Activated CD4-positive, CD25-positive, alpha-beta regulatory T cell treated with anti-CD3 and anti-CD28 coated beads, Interleukin-2, amount 50 U/mL, for 72 hours (primary cell): ENCODE measurements around the gene ANO4.
"Not testable (repeated sequence)": the region's sequence is repeated elsewhere in the genome, so short reads cannot be mapped to it uniquely, and the experiment has no call there.

Source experiments
- DNase-seq: peaks from one replicate; pipeline ENCODE4 v3.0.0; 2021

ANO4 gene

DNA sequence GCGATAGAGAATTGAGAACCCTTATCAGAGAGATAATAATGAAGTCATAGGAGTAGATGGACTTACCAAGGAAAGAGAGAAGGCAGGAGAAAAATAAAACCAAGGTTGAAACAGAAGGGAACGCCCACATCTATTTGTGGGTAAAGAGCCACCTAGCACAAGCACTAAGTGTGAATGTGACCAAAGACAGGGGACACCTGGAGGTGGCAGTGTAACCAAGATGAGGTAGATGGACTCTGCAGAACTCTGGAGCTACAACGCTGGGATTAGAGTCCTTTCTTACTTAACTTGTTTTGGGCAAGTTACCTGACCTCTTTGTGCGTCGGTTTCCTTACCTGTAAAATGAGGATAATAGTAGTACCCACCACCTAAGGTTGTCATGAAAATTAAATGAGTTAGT lies 313.6 kb downstream of the ANO4 start:
- no peak for DNase-seq

- no peak for DNase-seq
Observed at GRCh38 chr12:101110866-101111265, 316.3 kb downstream of the ANO4 start.

DNA sequence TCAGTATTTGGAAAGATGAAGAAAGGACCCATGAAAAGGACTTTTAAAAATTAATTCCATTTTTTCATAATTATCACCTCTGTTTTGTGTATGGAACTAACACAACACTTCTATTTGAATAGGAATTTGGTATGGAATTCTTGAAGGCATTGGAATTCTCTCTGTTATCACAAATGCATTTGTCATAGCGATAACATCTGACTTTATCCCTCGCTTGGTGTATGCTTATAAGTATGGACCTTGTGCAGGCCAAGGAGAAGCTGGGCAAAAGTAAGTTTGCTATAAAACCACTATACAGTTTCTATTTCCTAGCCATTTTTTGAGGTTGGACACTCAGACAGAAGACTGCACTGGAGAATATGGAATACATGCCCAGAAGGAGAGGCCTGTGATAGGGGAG lies 316.9 kb downstream of the ANO4 start:
- DNase-seq, result no peak

DNA sequence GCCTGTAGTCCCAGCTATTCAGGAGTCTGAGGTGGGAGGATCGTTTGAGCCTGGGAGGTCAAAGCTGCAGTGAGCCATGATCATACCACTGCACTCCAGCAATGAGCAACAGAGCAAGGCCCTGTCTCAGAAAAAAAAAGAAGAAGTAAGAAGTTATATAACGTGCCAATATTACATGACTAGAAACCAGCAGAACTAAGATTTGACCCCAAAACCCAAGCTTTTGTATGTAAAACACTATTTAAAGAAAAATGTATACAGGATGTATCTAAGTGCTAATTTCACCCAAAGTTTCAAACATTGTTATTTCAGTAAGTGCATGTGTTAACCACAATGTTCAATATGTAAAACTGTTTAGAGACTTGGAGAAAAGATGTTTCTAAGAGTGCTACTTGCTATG lies 320.8 kb downstream of the ANO4 start:
- DNase-seq, result no peak

- DNase-seq, result no peak
Observed at GRCh38 chr12:101116911-101117310, 322.3 kb downstream of the ANO4 start.

- DNase-seq, result no peak
Observed at GRCh38 chr12:101117842-101118241, 323.3 kb downstream of the ANO4 start.

GRCh38 chr12:101127521-101128219 lies 333.1 kb downstream of the ANO4 start:
- no peak for DNase-seq

DNA sequence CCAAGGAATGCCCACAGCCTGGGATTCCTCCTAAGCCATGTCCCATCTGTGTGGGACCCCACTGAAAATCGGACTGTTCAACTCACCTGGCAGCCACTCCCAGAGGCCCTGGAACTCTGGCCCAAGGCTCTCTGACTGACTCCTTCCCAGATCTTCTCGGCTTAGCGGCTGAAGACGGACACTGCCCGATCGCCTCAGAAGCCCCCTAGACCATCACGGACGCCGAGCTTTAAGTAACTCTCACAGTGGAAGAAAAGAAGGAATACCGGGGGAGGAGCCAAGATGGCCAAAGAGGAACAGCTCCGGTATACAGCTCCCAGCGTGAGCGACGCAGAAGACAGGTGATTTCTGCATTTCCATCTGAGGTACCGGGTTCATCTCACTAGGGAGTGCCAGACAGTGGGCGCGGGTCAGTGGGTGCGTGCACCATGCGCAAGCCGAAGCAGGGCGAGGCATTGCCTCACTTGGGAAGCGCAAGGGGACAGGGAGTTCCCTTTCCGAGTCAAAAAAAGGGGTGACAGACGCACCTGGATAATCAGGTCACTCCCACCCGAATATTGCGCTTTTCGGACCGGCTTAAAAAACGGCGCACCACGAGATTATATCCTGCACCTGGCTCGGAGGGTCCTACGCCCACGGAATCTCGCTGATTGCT lies 351.3 kb downstream of the ANO4 start:
- DNase-seq, result not testable (repeated sequence)

GRCh38 chr12:101165319-101165718 lies 370.7 kb downstream of the ANO4 start:
- no peak for DNase-seq

- DNase-seq, result no peak
Observed at GRCh38 chr12:101166866-101167265, 372.3 kb downstream of the ANO4 start.

DNA sequence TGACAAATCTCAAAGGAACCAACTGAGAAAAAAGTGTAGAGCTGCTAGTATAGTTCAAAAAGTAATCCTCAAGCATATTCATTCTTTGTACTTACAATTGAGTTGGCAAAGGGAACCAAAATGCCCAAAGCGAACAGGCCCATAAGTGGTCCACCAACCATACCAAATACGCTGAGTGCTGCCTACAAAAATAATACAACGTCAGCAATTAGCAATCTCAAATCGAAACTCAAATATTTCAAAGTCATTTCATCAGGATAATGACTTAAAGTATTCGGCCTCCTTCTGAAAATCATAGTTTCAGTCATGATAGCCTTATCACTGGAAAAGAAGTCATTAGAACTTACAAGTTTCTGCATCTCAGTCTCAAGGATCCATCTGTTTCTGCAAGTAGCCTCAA lies 373.4 kb downstream of the ANO4 start:
- DNase-seq, result no peak

- DNase-seq, result no peak
Observed at GRCh38 chr12:101172316-101172715, 377.7 kb downstream of the ANO4 start.

DNA sequence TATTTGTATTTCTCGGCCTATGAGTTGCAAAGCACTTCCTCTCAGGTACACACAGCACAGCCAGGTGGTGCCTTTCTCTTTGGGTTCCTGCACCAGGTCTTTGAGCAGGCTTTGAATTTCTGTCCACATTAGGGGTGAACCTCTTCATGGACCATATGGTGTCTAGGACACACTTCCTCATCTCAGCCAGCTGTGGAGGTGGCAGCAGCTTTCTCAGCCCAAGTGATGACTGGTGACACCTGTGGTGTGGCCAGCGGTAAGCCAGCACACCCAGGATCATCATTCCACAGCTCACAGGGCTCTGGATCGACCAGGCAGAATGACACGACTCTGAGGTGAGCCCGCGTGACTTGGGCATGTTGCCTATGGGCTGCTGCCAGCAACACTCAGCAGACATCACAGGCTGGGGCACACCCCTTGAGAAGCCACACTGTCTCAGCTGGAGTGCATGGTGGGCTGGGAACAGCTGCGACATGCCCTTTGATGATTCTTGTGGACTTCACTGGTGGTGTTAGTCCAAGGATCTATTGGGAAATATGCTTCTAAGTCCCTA lies 378.7 kb downstream of the ANO4 start:
- no peak for DNase-seq

- DNase-seq, result no peak
Observed at GRCh38 chr12:101174541-101174940, 380.0 kb downstream of the ANO4 start.
